ENCODE results near the gene ATP1B1.
"Not testable (repeated sequence)": the region's sequence is repeated elsewhere in the genome, so short reads cannot be mapped to it uniquely, and the experiment has no call there.

Gene ATP1B1

GRCh38 chr1:169118227-169118626 is 11.7 kb downstream of the ATP1B1 start:
- DNase-seq = no peak

DNA sequence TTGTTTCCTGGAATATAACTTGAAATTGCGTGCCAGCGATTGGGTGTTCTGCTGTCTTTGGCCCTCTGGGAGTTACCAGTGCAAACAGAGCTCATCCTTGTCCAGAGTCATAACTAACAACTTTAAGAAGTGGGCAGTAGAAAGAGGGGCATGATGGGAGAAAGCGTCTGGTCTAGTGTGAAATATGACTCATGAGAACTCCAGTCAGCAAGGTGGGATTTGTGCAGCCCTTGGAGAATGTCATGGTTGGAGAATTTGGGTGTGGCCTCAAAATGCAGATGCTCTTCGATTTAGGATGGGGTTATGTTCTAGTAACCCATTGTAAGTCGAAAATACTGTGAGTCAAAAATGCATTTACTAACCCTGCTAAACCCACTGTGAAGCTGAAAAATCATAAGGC is 12.9 kb downstream of the ATP1B1 start:
- DNase-seq = no peak

DNA sequence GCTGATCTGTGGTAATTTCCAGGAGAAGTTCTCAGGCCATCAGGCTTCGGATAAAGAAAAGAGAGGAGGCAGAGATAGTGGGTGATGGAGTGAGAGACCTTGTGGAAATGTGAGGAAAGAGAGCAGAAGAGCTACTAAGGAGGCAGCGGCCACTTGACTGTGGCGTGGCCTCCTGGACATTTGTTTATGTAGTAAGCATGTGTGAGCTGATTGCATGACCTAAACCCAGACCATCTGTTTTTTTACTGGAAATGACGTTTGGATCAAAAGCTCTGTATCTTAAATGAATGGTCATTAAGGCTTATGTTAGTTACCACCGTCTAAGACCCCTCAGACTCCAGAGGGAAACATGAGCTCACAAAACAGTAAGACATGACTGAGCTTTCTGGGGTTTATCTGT is 13.6 kb downstream of the ATP1B1 start:
- no peak for DNase-seq

GRCh38 chr1:169121146-169121923 is 14.8 kb downstream of the ATP1B1 start:
- DNase-seq = no peak

GRCh38 chr1:169122976-169123375 is 16.5 kb downstream of the ATP1B1 start:
- DNase-seq = no peak

DNA sequence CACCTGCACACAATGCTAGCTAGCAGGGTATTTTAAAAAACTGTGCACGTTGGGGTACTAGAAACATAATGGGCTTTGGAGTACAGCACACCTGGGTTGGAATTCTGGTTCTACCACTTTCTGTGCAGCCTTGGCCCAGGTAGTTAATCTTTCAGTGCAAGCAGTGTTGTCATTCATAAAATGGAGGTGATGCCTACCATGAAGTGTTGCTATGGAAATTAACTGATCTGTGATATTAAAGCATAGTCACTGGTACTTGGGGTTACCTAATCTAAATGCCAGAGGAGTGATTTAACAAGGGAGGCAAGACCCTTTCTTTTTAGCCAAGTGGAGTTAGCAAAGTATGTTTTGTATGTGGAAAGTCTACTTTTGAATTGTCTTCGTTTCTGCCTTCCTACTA is 18.0 kb downstream of the ATP1B1 start:
- no peak for DNase-seq

DNA sequence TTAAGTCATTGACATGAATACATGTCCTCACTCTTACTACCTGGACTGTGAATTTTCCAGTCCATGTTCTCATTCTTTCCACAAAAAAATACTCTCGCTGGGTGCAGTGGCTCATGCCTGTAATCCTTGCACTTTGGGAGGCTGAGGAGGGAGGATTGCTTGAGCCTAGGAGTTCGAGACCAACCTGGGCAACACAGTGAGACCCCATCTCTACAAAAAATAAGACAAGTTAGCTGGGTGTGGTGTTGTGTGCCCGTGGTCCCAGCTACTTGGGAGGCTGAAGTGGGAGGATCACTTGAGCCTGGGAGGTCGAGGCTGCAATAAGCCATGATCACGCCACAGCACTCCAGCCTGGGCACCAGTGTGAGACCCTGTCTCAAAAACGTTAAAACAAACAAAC is 19.1 kb downstream of the ATP1B1 start:
- DNase-seq = not testable (repeated sequence)

- DNase-seq = no peak
These were observed 19.8 kb downstream of the ATP1B1 start for GRCh38 chr1:169126335-169126734.

- DNase-seq = no peak
These were observed 20.8 kb downstream of the ATP1B1 start for GRCh38 chr1:169127305-169127704.

- DNase-seq = no peak
These were observed 22.1 kb downstream of the ATP1B1 start for GRCh38 chr1:169128562-169128961.

GRCh38 chr1:169129109-169129784 is 22.8 kb downstream of the ATP1B1 start:
- no peak for DNase-seq

DNA sequence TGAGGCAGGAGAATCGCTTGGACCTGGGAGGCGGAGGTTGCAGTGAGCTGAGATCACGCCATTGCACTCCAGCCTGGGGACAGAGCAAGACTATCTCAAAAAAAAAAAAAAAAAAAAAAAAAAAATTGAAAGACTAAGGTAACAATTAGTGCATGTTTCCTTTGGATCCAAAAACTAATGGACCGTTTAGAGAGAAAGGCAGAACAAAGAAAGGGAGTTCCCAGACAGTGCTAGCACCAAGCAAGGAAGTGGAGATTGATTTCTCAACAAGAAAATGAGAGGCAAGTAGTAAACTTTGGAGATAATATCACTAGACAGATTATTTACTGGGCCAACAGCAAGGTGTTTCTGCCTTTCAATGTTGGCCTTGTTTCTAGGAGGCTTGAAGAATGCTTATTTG is 24.2 kb downstream of the ATP1B1 start:
- no peak for DNase-seq

GRCh38 chr1:169132512-169133227 is 26.2 kb downstream of the ATP1B1 start:
- no peak for DNase-seq

DNA sequence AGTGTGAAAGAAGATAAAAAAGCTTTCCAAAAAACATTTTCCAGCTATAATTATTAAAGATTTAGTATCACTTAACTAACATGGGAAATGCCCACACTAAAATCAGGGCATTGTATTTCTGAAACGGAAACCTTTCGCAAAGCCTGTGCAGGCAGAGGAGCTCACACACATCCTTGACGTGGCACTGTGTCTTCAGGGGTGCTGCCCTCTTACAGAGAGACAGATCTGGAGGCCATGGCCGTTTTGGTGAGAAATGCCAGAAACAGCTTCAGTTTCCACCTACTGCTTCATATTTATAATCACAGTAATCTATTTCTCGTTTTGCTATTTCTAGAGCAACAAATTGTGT is 26.7 kb downstream of the ATP1B1 start:
- no peak for DNase-seq

DNA sequence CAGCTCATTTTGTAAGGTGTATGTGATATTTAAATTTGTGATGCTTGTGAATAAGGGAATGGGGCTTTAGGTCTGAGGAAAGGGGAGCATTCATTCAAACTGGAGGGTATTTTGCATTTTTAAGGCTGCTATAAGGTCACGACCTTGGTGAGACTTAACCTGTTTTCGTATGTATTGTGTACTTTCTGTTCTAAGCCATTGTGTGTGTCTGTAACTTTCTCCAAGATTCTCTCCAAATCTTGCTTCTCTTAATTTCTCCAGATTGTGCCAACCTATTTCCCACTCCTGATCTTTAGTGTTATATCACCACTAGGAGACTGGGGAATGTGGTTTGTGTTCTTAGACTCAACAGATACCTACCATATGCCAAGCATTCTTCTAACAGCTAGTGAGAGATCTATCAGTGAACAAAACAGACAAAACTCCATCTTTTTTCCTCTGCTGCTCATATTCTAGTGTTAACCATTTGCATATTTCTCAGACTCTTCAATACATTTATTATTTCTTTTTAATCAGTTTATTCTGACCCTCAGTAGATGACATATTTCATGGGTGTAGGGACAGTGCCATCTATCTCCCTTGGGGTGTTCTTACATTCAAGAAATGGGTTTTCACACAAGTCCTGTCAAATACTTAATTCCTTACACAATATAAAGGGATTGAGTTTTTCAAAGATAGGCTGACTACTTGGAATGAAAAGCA is 27.5 kb downstream of the ATP1B1 start:
- no peak for DNase-seq

- DNase-seq = no peak
These were observed 30.9 kb downstream of the ATP1B1 start for GRCh38 chr1:169137357-169137756.

- no peak for DNase-seq
These were observed 32.6 kb downstream of the ATP1B1 start for GRCh38 chr1:169138866-169139670.

DNA sequence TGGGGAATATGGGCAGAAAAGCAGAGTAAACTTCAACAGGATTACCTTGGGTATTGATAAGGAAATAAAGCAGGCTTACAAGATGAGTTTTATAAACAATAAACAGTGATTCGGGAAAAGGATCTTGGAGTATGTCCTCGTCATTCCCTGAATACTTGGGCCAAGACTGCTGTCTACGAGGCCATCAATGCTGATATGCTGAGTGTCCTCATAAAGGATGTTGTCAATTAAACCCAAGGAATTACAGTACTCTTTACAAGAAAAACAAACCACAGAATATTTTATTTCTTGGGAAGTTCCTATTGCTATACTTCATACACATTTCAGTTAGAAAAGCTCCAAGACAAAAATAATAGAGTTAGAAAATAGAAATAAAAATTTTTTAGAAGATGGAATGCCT is 34.9 kb downstream of the ATP1B1 start:
- no peak for DNase-seq

DNA sequence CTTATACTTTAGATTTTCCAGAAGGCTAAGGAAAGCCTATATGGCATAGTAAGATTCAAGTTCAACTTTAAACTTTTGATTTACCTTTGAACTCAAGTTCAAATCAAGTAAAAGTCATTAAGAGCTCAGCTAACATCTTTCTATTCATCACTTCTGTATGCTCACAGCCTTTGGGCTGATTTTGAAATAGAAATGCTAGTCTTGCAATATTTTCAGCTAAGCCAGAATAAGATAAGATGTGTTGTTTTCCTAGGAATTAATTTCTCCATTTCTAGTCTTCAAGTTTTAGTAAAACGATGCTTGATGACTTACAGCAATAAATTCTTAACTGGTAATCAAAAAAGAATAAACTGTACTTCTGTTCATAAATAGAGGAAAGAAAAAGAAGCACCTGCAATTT is 35.6 kb downstream of the ATP1B1 start:
- no peak for DNase-seq

- DNase-seq = no peak
These were observed 36.9 kb downstream of the ATP1B1 start for GRCh38 chr1:169143346-169143745.

DNA sequence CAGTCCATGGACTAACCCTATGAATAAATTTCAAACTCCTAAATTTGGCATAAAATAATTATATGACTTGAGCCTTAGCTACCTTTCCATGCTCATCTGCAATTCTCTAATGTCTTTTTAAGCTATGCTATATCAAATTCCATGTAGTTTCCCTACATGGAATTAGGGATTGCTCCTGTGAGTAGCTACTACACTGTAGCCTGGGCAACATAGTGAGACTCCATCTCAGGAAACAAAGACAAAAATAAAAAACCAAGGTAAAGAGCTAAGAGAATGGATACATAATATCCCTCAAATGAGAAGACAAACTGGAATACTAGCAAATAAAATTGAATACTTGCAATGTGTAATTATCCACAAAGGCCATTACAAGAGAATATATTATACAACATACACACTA is 37.5 kb downstream of the ATP1B1 start:
- DNase-seq = no peak

GRCh38 chr1:169144941-169145626 is 38.6 kb downstream of the ATP1B1 start:
- DNase-seq = no peak

Measured in amniotic stem cell (primary cell).